Hepatocyte (in vitro differentiated cells): ENCODE data around the gene PSMB7.

ENCODE experiments used
- EZH2 ChIP-seq: fragments of 200-600 bp; sonication (generic); IDR thresholded peaks from 2 replicates; pipeline ENCODE4 v1.6.1; 2016; ENCODE audit warnings: antibody characterized with exemption, mild to moderate bottlenecking, borderline replicate concordance
- EZH2phosphoT487 ChIP-seq: fragments of 200-600 bp; sonication (generic); IDR thresholded peaks from one replicate; pipeline ENCODE4 v1.6.1; 2018; ENCODE audit warnings: antibody characterized with exemption, mild to moderate bottlenecking, low read depth, moderate library complexity; ENCODE audit not compliant: unreplicated experiment, severe bottlenecking
- TF ChIP-seq, protein P1 (sequence below): fragments of 200-600 bp; sonication (generic); IDR thresholded peaks from 2 replicates; pipeline ENCODE4 v1.5.1; 2016; ENCODE audit warnings: antibody characterized with exemption, mild to moderate bottlenecking; ENCODE audit not compliant: poor library complexity

DNA sequence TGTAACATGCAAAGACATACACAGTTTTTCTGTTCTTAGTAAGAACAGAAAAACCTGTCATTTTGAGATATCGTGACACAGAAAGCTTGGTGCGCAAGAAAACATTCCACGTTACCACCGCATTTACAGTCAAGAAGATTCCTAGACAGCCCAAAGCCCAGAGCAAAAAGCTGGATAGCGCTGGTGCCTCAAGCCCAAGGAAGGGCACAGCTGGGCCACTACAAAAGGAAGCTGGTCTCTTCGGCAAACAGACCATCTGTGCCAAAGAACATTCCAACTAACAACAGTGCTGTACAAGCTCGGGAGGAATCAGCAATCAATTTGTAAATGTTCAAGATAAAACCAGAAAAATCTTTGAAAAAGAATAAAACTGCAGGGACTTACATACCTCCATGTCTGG is 31.0 kb downstream of the PSMB7 start:
- TF ChIP-seq, protein P1, sequence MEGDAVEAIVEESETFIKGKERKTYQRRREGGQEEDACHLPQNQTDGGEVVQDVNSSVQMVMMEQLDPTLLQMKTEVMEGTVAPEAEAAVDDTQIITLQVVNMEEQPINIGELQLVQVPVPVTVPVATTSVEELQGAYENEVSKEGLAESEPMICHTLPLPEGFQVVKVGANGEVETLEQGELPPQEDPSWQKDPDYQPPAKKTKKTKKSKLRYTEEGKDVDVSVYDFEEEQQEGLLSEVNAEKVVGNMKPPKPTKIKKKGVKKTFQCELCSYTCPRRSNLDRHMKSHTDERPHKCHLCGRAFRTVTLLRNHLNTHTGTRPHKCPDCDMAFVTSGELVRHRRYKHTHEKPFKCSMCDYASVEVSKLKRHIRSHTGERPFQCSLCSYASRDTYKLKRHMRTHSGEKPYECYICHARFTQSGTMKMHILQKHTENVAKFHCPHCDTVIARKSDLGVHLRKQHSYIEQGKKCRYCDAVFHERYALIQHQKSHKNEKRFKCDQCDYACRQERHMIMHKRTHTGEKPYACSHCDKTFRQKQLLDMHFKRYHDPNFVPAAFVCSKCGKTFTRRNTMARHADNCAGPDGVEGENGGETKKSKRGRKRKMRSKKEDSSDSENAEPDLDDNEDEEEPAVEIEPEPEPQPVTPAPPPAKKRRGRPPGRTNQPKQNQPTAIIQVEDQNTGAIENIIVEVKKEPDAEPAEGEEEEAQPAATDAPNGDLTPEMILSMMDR: no peak
- TF ChIP-seq EZH2phosphoT487: no peak
- TF ChIP-seq EZH2: no peak
